Measurements from ENCODE around the gene BRD3OS. TPM values are rescaled to one million over a fixed set of nuclear protein-coding genes. Genes with fewer than 3 reads are reported as not detected.
"Not testable (repeated sequence)": the region's sequence is repeated elsewhere in the genome, so short reads cannot be mapped to it uniquely, and the experiment has no call there.

Gene BRD3OS
- total and polyA plus RNA-seq, 2 donors (not counting 1 experiment from before 2014, with no cell fraction given), result 12.0 to 25.3 TPM

DNA sequence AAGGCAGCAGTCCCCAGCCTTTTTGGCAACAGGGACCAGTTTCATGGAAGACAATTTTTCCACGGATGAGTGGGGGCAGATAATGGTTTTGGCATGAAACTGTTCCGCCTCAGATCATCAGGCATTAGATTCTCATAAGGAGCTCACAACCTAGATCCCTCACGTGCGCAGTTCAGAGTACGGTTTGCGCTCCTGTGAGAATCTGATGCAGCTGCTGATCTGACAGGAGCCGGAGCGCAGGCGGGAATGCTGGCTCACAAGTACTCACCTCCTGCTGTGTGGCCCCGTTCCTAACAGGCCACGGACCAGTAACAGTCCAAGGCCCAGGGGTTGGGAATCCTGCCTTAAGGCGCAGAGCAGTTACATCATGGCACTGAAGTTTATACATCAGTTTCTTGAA, 45.9 kb downstream of the BRD3OS start:
- CTCF ChIA-PET, result no interaction called here
- Histone ChIP-seq H3K36me3 (replicated peaks in 1 of 2; ENCODE audit: control extremely low read depth in 1 of 2, control insufficient read depth in 1 of 2, extremely low read depth in 1 of 2, insufficient read depth in 2 of 2, low read length in 1 of 2) (no peaks in the 10 kb centered on the region), H2AFZ (ENCODE audit: insufficient read depth, low read depth, low read length, poor library complexity, severe bottlenecking) (no peak overlapping the region), H3K4me2 (replicated peaks; ENCODE audit: low read depth, low read length, poor library complexity, severe bottlenecking) (no peak overlapping the region), H3K79me2 (ENCODE audit: control insufficient read depth, insufficient read depth, low read length) (peaks cover 9% of the 10 kb centered on the region), H3K9ac (ENCODE audit: low read length) (no peak overlapping the region), H3K27me3 (replicated peaks in 1 of 4; ENCODE audit: control extremely low read depth in 1 of 4, control insufficient read depth in 3 of 4, insufficient read depth in 4 of 4, low read length in 3 of 4) (peaks cover 0 to 23% (median 10%) of the 10 kb centered on the region in 4 experiments), H3K4me3 (ENCODE audit: control extremely low read depth in 1 of 5, extremely low read depth in 1 of 5, insufficient read depth in 1 of 5, low read depth in 2 of 5, low read length in 4 of 5) (no peak overlapping the region), H3K9me3 (ENCODE audit: control extremely low read depth in 1 of 3, control insufficient read depth in 2 of 3, insufficient read depth in 1 of 3, low read length in 2 of 3) (peaks cover 0 to 9% (median 0%) of the 10 kb centered on the region in 3 donors), H3K4me1 (ENCODE audit: control insufficient read depth in 2 of 2, insufficient read depth in 2 of 2, low read length in 2 of 2) (peaks cover 13 to 16% of the 10 kb centered on the region in 2 donors), H4K20me1 (ENCODE audit: control insufficient read depth, insufficient read depth, low read length, poor library complexity, severe bottlenecking) (peaks cover 10% of the 10 kb centered on the region), H3K27ac (ENCODE audit: low read length in 2 of 2) (no peak overlapping the region)
- DNase-seq (no peak), ATAC-seq (ENCODE audit: low read depth) (no peak)
- Mint-ChIP-seq H3K4me3 (peak overlapping the region; percentile 41), H3K27me3 (peaks cover 26% of the 10 kb centered on the region), H3K9me3 (ENCODE audit: insufficient read depth) (peaks cover 2% of the 10 kb centered on the region), H3K4me1 (peaks cover 8% of the 10 kb centered on the region), H3K27ac (peak overlapping the region; percentile 3)
- POLR2A ChIA-PET, result no interaction called here
- TF ChIP-seq EZH2 (IDR thresholded peaks at IDR 0.05; ENCODE audit: borderline replicate concordance, insufficient read depth, low read depth, low read length, poor library complexity, severe bottlenecking) (no peak), CTCF (IDR thresholded peaks at IDR 0.05) (no peak)
- WGBS (ENCODE audit: insufficient coverage), result 92% methylated on average over 12 of the region's 12 CpGs
- intact Hi-C loops (cut with micrococcal nuclease), result no loop called here

DNA sequence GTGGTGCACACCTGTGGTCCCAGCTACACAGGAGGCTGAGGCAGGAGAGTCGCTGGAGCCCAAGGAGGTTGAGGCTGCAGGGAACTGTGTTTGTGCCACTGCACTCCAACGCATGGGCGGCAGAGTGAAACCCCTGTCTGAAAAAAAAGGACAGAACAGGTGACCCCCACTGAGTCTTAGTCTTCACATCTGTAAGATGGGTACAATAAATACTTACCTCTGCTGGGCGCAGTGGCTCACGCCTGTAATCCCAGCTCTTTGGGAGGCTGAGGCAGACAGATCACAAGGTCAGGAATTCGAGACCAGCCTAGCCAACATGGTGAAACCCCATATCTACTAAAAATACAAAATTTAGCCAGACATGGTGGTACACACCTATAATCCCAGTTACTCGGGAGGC, 47.4 kb downstream of the BRD3OS start:
- H3K27me3 Mint-ChIP-seq, result peaks cover 26% of the 10 kb centered on the region
- H3K4me3 ChIP-seq (ENCODE audit: control extremely low read depth in 1 of 5, extremely low read depth in 1 of 5, insufficient read depth in 1 of 5, low read depth in 2 of 5, low read length in 4 of 5); CTCF ChIA-PET; H3K9ac ChIP-seq (ENCODE audit: low read length); H3K4me1 ChIP-seq (ENCODE audit: control insufficient read depth in 2 of 2, insufficient read depth in 2 of 2, low read length in 2 of 2); H3K4me2 ChIP-seq (replicated peaks; ENCODE audit: low read depth, low read length, poor library complexity, severe bottlenecking); ATAC-seq (ENCODE audit: low read depth); H3K9me3 Mint-ChIP-seq (ENCODE audit: insufficient read depth); H3K79me2 ChIP-seq (ENCODE audit: control insufficient read depth, insufficient read depth, low read length); H3K4me3 Mint-ChIP-seq; POLR2A ChIA-PET; H3K27ac Mint-ChIP-seq; H3K36me3 ChIP-seq (replicated peaks in 1 of 2; ENCODE audit: control extremely low read depth in 1 of 2, control insufficient read depth in 1 of 2, extremely low read depth in 1 of 2, insufficient read depth in 2 of 2, low read length in 1 of 2); H3K27ac ChIP-seq (ENCODE audit: low read length in 2 of 2); DNase-seq; H4K20me1 ChIP-seq (ENCODE audit: control insufficient read depth, insufficient read depth, low read length, poor library complexity, severe bottlenecking); H3K4me1 Mint-ChIP-seq; H2AFZ ChIP-seq (ENCODE audit: insufficient read depth, low read depth, low read length, poor library complexity, severe bottlenecking); intact Hi-C loops (cut with micrococcal nuclease): not testable (repeated sequence)
- peaks cover 0 to 23% (median 10%) of the 10 kb centered on the region in 4 experiments for H3K27me3 ChIP-seq (replicated peaks in 1 of 4; ENCODE audit: control extremely low read depth in 1 of 4, control insufficient read depth in 3 of 4, insufficient read depth in 4 of 4, low read length in 3 of 4)
- WGBS (ENCODE audit: insufficient coverage), result 79% methylated on average over 4 of the region's 7 CpGs
- peaks cover 0 to 14% (median 5%) of the 10 kb centered on the region in 3 donors for H3K9me3 ChIP-seq (ENCODE audit: control extremely low read depth in 1 of 3, control insufficient read depth in 2 of 3, insufficient read depth in 1 of 3, low read length in 2 of 3)
